NCI-H1092 treated with DMSO at 0.1 percent for 48 hours (cell line): ENCODE measurements around the gene DOCK1.

Experiments
- DNase-seq: peaks from one replicate; lab custom pipeline; 2025; lab: John Stamatoyannopoulos, UW

The DOCK1 gene

GRCh38 chr10:127218658-127219057 is 313.4 kb downstream of the DOCK1 start:
- DNase-seq: no peak

DNA sequence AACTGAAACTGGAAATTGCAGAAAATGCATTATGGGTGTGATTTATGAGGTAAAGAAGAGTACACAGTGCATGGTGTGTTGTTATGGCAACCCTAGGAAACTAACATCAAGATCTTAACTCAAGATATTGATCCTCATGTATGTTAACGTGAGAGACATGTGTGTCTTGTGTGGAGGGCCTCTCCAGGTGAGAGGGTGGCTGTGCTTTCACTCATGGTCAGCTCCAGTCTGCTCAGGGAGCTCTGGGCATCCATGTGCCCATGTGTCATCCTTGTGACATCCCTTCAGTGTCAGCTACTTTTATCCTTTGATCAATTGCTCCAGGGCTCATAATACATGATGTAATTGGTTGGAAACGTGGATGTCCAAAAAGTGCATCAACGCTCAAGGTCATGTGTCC is 316.1 kb downstream of the DOCK1 start:
- DNase-seq: no peak

DNA sequence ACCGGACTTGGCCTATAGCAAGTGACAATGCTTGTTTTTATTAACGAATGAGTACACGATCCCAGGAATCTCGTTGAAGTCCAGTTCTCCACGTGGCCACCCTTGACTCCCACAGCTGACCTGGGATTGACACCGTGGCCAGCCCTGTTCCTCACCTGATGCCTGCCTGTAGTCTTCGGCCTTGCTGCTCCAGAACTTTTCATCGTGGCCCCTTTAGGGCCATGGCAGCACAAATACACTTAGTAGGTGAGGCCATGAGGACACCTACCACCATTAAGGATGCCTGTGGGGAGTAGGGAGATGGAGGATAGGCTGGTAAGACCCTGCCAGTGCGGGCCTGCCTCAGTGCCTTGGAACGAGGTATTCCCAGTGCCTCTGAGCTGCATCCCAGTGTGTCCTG is 321.8 kb downstream of the DOCK1 start:
- no peak for DNase-seq

GRCh38 chr10:127227663-127228062 is 322.4 kb downstream of the DOCK1 start:
- DNase-seq: no peak

GRCh38 chr10:127228195-127228787 is 323.1 kb downstream of the DOCK1 start:
- DNase-seq: no peak

DNA sequence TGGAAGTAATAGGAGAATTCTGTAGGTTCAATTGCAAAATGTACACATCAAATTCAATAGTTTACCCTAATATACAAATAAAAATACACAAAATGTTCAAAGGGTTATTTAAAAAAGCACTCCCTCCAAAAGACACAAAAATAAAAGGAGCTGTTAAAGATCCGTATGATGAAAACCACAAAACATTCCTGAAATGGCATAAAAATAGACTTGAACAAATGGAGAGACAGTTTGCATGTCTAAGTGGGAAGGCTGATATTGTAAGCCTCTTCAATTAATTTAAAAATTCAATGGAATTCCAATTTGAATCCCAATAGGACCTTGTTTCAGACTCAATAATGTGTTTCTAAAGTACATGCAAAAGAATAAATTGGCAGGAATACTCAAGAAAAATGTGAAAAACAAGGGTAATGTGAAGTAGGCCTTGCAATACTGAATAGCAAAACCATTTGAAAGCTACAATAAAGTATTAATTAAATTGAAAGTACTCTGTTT is 329.1 kb downstream of the DOCK1 start:
- no peak for DNase-seq

GRCh38 chr10:127236266-127236665 is 331.0 kb downstream of the DOCK1 start:
- DNase-seq: no peak

DNA sequence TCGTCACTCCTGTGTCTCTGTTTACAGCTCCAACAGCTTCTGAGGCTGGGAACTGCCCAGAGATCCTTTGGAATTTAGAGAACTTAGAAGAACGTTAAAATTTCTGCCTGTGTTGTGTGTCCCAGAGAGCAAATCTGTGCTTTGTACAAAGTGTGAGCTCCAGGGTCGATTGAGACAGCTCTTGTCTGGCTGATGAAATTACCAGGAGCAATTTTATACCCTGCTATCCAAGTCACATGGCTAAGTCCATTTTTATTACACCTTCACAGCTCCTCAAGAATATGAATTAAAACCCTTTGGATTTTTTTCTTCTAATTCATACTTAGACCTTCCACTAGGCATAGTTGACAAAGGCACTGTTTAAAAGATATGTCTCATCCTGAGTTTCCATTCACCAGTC is 337.7 kb downstream of the DOCK1 start:
- no peak for DNase-seq

DNA sequence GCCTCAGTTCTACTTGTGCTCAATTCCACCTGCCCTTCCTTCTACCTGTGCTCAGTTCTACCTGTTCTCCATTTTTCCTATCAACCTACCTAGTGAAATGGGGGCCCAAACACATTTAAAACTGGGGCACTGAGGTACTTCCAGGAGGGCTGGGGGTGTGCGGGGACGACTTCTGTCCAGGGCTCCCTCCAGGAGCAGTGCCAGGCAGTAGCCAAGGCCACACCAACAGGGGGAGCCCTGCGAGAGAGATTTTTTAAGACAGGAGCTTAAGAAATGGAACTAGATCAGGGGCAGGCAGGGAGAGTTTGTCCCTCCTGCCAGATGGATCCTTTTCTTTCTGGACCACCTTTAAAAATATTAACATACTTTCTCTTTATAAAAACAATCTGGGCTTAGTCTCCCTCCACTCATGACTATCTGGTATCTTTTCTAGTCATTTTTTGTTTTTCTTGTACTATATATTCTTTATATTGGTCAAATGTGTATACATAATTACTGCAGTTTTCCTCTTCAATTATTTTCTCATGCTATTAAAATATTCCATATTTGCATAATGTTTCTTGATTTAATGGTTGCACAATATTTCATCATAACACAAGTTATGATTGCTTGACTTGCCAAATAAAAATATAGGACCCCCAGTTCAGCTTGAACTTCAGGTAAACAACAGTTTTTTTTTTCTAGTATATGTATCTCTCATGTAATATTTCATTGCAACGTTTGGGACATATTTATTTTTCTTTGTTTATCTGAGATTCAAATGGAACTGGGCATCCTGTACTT is 338.5 kb downstream of the DOCK1 start:
- DNase-seq: peak; percentile 30

GRCh38 chr10:127245456-127245855 is 340.2 kb downstream of the DOCK1 start:
- no peak for DNase-seq

DNA sequence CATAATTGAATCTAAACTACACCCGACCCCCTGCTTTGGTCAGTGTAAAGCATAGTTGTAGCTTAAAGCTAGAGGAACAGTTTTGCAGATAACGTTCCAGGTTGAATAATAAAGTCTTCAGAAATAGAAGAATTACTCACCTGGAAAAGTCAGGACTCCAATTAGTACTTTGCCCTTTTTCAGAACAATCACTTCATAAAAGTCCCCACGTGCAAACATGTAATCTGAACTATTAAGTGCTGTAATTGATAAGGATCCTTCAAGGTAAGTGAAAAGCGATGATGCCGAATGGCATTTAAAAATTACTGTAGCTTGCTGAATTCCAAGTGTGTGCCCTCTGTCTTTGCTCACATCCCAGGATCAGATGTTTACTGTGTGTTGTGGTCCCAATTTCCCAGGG is 344.8 kb downstream of the DOCK1 start:
- DNase-seq: no peak

- no peak for DNase-seq
Observed at GRCh38 chr10:127252818-127253217, 347.6 kb downstream of the DOCK1 start.

GRCh38 chr10:127254276-127254675 is 349.0 kb downstream of the DOCK1 start:
- no peak for DNase-seq

GRCh38 chr10:127257395-127257794 is 352.2 kb downstream of the DOCK1 start:
- peak; percentile 7 for DNase-seq

- no peak for DNase-seq
Observed at GRCh38 chr10:127259347-127259746, 354.1 kb downstream of the DOCK1 start.

DNA sequence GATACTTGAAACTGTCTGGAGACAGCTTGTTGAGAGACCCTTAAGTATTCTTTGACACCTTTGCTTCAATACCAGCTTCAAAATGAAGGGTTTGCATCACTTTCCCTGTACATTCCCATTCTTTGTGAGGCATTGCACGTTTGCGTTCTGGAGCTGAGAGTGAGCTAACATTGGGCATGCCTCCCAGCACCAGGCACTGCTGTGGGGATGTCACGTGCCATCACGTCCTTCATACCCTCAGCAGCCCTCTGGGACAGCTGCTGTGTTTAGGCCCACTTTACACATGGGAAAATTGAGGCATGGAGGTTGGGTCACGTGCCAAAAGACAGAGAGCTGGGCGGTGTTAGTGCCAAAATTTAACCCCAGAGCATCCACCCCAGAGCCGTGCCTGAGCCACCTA is 357.4 kb downstream of the DOCK1 start:
- no peak for DNase-seq

DNA sequence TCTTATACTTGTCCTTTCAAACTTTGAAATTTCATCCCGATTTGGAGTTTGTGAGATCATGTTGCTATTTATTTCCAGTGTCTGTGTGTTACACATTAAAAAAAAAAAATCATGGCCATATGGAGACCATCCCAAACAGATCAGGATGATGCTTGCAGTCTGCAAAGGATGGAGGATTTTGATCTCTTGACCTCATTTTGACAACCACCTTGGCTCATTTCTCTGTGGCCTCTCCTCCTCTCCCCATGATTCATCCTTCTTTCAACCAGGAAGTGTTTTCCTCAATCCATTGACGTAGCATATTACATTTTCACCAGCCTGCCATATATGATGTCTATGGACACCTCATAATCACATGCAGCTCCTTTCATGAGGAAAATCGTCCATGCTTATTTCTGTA is 360.1 kb downstream of the DOCK1 start:
- DNase-seq: no peak

- no peak for DNase-seq
Observed at GRCh38 chr10:127266431-127266830, 361.2 kb downstream of the DOCK1 start.

DNA sequence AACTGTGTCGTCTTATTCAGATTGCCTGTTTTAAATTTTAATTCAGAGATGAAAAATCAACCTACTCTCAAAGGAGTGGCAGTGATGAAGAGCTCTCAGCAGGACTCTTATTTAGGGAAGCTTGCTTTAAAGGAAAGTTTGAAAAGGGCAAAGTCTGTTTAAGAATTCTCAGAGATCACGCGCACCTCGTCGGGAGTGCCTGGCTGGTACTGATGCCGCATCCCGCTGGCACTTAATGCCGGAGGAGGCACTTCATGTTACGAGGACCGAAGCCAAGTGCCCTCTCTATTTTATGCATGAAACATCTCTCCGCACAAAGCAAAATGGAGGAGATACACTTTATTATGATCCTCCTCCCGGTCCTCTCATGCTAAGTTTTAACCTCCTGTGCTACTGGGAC is 362.2 kb downstream of the DOCK1 start:
- DNase-seq: peak; percentile 7

GRCh38 chr10:127272076-127272475 is 366.8 kb downstream of the DOCK1 start:
- no peak for DNase-seq

DNA sequence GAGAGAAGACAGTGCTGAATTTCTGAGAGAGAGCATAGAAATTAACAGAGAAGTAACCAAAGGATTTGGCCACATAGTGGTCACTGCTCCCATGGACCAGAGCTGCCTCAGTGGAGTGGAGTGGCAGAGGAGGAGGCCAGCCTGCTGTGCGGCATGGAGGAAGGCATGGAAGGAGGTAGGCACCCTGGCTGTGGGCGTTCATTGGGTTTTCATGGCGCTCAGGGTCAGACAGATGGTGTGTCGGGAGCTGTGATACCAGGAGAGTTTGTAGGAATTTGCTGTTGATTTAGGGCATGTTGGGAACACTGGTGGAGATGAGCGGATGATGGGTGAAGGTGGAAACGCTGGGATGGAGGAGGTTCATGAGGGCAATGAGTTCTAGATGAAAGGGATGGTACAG is 370.0 kb downstream of the DOCK1 start:
- no peak for DNase-seq

DNA sequence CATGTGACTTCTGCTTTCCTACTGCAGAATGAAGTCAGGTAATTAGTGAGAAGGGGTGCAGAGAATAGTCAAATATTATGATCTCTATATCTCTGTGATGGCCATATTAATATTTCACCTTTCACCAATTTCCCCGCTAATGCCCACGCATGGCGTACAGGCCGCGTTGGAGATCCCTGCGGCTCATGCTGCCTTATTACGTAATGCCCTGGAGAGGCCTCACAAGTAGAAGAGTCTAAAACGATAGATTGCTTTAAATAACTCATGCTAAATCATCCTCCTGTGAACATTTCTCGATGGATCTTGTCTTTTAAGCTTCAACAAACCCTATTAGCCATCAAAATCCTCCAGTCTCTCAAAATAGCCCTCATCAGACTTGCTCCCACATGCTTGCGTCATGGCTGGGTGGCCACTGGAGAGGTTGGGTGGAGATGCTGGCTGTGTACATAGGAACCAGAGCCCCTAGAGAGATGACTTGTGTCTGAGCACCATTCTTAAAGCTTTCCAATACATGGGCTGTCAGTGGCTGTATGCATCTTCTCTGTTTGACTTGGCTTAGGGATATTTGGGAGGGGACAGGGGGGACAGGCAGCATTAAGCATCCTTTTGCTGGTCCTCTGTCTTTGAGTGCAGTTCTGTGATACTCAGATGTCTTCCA is 370.7 kb downstream of the DOCK1 start:
- DNase-seq: peak; percentile 63

GRCh38 chr10:127276794-127277462 is 371.7 kb downstream of the DOCK1 start:
- no peak for DNase-seq
